Stimulated activated CD8-positive, alpha-beta memory T cell treated with anti-CD3 and anti-CD28 coated beads, Interleukin-4, amount 100 ng/mL, for 24 hours (primary cell): ENCODE results near the gene ABCC4.

ENCODE experiments used
- DNase-seq: peaks from one replicate; pipeline ENCODE4 v3.0.0-alpha.2; 2020; ENCODE audit warnings: low read depth

Gene ABCC4

GRCh38 chr13:95039415-95039814 is 261.8 kb downstream of the ABCC4 start:
- no peak for DNase-seq

DNA sequence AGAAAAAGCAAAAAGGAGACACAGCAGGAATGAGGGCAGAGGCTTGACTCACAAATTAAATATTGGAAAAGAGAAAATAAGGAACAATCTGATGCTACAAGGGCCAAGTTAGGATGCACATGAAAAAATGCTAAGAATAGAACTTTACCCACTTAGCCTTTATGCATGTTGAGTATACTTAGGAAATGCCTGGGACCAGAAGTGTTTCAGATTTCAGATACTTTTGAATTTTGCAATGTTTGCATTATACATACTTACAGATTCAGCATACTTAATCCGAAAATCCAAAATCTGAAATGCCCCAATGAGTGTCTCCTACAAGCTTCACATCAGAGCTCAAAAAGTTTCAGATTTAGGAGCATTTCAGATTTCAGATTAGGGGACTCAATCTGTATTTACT is 262.3 kb downstream of the ABCC4 start:
- DNase-seq = no peak

- no peak for DNase-seq
Observed at GRCh38 chr13:95035311-95036109, 265.7 kb downstream of the ABCC4 start.

DNA sequence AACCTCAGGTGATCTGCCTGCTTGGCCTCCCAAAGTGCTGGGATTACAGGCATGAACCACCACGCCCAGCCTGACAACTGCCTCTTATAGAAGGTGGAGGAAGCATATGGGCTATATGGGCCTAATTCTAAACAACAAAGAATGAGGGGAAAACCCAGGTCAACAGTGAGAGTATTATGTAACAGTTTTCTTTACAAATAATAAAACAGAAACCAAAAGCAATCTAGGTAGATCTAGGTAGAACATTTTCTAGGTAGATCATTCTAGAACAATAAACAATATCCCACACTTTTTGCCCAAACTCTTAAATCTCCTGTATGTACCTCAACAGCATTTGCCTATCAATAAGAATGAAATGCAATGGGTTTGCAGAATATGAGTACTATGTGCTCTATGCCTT is 267.4 kb downstream of the ABCC4 start:
- no peak for DNase-seq

DNA sequence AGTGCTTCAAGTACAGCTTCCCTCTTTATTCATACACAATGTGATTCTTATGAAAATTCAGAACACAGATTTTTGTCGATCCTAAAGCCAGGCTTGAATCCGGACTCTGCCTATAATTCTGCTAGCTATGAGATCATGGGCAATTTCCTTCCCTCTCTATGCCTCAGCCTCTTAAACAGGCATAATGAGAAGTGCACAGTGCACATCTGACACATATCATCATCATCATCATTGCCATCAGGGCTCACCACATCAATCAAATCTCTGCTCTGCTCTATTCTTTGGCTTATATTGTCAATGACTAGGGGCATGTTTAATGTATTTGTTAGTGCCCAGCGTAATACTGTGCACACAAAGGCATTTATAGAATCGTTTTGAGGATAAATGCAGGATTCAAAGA is 269.1 kb downstream of the ABCC4 start:
- DNase-seq = no peak

DNA sequence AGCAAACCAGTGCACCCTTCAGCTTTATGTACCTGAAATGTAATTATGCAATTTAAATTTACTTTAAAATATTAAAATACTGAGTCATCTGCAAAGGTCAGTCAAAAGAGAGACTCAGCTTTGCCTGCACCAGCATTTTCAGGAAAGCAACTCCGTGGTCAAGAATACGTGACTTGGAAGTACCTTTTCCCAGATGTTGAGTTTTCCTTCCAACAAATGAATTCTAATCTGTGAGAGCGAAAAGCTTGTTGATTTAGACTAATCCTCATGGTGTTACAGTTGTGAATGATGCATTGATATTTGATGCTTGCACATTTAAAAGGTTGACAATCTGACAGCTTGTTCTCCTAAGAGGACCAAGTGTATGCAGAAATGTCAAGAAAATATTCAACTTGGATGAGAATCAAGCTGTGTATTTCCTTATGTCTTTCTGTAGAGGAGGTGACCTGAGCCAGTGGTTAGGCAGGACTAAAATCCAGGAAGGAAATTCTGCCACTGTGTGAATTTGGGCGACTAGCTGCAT is 270.4 kb downstream of the ABCC4 start:
- no peak for DNase-seq

DNA sequence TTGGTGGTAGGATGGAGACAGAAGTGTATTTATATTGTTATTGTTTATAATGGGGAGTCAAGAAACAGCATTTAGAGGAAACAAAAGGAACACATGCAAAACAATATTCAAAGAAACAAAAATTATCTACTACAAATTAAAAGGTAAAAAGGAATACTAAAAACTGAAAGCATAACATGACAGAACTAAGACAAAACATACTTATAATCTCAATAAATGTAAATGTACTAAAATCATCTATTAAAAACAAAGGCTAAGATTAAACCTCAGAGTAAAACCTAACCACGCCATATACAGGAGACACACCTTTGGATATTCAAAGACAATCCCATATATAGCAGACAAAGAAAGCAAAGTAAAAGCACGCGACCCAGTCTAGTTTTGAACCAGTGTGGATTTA is 273.6 kb downstream of the ABCC4 start:
- DNase-seq = no peak

GRCh38 chr13:95025116-95025515 is 276.1 kb downstream of the ABCC4 start:
- no peak for DNase-seq

GRCh38 chr13:95023405-95023804 is 277.8 kb downstream of the ABCC4 start:
- DNase-seq = no peak

DNA sequence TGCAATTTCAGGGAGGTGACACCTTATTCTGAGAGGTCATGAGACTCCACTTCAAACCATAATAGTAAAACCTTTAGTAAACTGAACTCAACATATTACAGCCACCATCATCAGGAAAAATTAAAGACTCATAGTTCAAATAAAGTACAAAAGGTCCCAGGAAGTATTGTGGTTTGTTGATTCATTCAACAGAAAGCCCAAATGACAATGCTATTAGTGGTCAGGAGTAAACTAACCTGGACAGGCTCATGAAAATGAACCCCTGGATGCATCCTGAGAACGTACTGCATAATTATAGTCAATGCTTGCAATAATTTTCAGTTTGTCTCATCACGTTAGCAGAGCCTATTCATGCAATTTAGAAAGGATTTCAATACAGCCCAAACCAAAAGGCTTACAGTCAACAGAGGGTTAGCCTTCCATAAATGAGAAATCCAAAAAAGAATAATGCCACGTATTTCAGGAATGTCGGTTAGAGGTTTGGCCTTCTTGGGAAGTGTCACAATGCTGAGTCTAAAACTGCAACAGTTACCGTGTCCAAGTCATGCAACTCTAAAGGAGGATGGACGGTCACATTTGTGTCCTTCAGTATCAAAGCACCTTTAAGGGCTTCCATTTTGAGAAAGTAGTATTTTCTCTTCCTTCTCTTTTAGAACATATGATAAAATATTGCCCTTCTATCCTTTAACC is 280.8 kb downstream of the ABCC4 start:
- no peak for DNase-seq

GRCh38 chr13:95019886-95020285 is 281.4 kb downstream of the ABCC4 start:
- DNase-seq = no peak

GRCh38 chr13:95007322-95007721 is 293.9 kb downstream of the ABCC4 start:
- DNase-seq = no peak

- no peak for DNase-seq
Observed at GRCh38 chr13:95005300-95005699, 296.0 kb downstream of the ABCC4 start.

DNA sequence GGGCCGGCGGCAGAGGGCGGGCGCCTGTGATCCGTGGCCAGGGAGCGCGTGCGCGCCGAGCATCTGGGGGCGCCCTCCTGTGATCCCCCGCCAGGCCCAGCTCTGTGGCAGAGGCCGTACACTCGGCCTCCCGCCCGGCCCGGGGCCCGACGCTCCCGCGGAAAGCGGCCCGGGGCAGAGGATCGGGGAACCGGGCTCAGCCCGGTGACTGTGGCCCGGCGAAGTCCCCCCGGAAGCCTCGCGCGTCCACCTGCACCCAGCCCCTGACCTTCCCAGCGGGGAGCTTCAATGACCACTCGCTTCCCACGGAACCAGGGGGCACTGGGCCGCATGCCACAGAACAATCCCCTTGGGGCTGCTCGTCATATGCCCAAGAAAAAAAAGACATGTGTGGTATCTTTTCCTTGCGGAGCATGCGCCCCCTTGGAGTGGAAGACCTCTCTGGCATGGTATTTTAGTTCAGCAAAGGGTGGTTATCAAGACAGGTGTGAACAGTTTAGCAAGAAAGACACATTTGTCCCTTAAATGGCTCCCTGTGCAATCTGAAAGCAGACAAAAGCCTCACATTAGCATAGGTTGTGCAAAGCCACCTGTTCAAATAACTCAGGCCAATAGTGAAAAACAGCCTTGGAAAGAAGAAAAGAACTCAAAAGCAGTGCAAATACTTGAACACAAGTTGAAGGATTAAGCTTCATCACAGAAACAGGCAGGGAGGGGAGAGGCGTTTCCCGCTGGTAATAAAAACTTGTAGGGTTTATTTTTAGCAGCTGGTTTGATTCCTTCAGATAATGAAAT is 298.0 kb downstream of the ABCC4 start:
- DNase-seq = no peak

GRCh38 chr13:95002126-95002525 is 299.1 kb downstream of the ABCC4 start:
- no peak for DNase-seq

- no peak for DNase-seq
Observed at GRCh38 chr13:94999871-95000270, 301.4 kb downstream of the ABCC4 start.

DNA sequence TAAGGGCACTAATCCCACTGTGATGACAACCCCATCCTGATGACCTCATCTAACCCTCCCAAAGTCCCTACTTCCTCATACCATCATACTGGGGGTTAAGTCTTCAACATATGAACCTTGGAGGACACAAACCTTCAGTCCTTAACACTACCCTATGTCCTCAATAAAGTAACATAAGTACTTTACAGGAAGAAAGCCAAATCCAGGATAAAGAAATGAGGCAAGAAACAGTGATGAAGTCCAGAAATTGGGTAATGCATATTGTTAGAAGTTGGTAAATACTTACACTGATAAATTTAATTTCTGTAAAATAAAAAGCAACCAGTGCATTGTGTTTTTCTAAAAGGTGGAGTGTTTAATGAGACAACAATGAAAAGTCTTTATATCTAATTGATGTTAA is 304.1 kb downstream of the ABCC4 start:
- DNase-seq = no peak

DNA sequence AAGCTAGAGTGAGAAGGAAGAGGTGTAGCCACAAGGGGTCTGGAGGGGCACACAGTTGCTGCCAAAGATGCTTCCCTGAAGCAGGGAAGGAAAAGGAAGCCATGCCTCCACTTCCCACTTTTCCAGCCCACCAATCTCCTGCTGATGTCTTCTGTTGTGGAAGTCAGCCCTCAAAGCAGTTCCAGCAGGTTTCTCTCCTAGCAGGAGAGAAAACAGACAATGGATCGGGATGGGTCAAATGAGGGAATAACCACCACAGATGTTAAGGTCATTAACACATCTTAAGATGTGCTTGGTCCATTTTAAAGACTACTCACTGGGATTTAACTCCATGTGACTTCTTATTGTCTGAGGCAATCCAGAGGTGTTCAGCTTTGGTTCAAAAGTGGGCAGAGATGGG is 304.8 kb downstream of the ABCC4 start:
- DNase-seq = no peak

DNA sequence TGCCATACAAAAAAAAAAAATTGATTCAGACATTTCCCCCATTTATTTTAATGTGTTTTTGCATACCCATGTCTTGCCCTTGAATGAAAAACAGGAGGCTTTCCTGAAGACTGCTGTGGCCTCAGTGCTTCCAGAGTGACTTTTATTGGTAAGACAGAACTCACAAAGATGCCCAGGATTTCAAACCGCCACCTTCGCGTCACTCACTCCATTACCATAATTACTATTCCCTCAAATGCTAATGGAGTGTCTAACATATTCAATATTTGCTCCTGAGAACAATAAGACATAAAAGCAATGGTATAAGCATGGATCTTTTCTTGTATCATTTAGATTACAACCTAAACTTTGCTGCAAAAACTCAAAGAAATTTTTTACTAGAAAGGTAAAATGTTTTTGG is 306.7 kb downstream of the ABCC4 start:
- no peak for DNase-seq

- no peak for DNase-seq
Observed at GRCh38 chr13:94993616-94994015, 307.6 kb downstream of the ABCC4 start.

- no peak for DNase-seq
Observed at GRCh38 chr13:94992036-94992960, 309.0 kb downstream of the ABCC4 start.

GRCh38 chr13:94988654-94989053 is 312.6 kb downstream of the ABCC4 start:
- DNase-seq = no peak
